Measurements from ENCODE around the gene FJX1. TPM values are rescaled to one million over a fixed set of nuclear protein-coding genes. Genes with fewer than 3 reads are reported as not detected.
"Not testable (repeated sequence)": the region's sequence is repeated elsewhere in the genome, so short reads cannot be mapped to it uniquely, and the experiment has no call there.

The FJX1 gene
- polyA plus RNA-seq, 1 donor from 2014 or later: not detected

DNA sequence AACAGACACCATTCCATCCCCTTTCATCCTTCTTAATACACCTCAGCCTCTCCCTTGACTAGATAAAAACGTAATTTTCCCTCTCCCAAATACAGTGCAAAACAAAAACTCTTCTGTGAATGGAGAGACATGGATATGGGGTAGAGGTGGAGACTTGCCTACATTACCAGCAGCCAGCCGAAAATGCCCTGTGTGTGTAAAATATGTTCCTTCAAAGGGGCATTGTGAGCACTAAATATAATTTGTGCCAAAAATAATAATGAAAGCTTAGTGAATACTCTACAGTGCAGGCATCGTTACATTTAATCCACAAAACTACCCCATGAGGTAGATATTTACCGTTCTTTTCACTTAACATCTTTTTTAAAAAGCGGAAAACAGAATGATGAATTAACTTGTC, 43.3 kb downstream of the FJX1 start:
- peaks cover 33 to 41% (median 40%) of the 10 kb centered on the region in 3 donors for H3K4me1 Mint-ChIP-seq
- H3K36me3 Mint-ChIP-seq: peaks cover 11% of the 10 kb centered on the region
- peaks cover 8% of the 10 kb centered on the region for H3K27me3 Mint-ChIP-seq
- H3K27ac Mint-ChIP-seq: peak overlapping the region; percentile 93 to 99 (median 97)
- peak overlapping the region; percentile 95 to 100 (median 98) for H3K4me3 Mint-ChIP-seq
- H3K9me3 Mint-ChIP-seq: peaks cover 2 to 24% (median 16%) of the 10 kb centered on the region in 3 donors

DNA sequence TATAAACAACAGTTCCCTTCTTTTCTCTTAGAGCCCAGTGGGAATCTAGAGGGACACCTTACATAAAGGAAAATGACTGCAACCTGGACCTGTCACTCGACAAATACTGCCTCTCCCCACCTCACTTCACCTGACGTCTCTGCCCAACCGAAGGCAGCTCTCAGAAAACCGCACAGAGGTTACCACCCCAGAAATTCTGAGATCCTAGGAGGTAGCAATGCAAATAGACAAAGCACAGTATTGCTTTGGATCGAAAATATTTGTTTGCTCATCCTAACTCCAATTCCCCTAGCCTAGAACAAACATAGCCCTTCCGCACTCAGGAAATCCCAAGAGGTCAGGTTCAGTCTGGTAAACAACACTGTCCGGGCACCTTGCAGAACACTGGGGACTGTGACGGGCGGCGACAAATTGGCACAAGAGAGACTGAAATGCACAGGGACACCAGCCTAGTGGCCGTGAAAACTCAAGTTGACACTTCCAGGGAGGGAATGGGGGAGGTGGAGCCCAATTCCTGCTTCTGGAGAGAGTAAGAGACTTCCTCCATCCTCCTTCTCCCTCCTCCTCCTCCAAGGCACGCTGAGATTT, 43.9 kb downstream of the FJX1 start:
- H3K36me3 Mint-ChIP-seq: peaks cover 13% of the 10 kb centered on the region
- H3K4me1 Mint-ChIP-seq: peaks cover 33 to 42% (median 41%) of the 10 kb centered on the region in 3 donors
- peaks cover 4 to 24% (median 16%) of the 10 kb centered on the region in 3 donors for H3K9me3 Mint-ChIP-seq
- H3K27me3 Mint-ChIP-seq: peaks cover 4% of the 10 kb centered on the region
- H3K4me3 Mint-ChIP-seq: peak overlapping the region; percentile 95 to 100 (median 98)
- H3K27ac Mint-ChIP-seq: peak overlapping the region; percentile 93 to 99 (median 97)

DNA sequence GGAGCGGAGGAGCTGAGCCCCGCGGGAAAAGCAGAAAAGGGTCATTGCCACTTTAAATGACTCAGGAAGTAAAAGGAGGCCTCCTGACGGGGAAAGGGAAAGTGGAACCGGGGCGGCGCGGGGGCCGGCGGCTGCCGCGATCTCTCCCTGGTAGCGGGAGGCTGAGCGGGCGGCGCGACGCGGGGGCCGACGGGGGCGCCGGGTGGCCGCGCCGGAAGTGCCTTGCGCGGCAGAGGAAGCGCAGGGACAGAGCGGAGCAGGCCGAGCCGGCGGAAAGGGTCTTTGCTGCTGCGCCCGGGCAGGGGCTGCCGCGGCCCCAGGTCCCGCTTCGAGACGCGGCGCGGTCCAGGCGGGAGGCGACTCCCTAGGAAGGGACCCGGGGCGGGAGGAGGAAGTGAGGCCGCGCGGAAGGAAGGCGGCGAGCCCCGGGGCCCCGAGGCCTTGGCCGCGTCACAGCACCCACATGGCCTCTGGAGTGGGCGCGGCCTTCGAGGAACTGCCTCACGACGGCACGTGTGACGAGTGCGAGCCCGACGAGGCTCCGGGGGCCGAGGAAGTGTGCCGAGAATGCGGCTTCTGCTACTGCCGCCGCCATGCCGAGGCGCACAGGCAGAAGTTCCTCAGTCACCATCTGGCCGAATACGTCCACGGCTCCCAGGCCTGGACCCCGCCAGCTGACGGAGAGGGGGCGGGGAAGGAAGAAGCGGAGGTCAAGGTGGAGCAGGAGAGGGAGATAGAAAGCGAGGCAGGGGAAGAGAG, 44.6 kb downstream of the FJX1 start, which contains the start of gene TRIM44:
TSS of gene TRIM44 (plus strand) at position 127 of the 759 bp plus-strand sequence. CDS start at position 464, 337 bp downstream.
- peaks cover 4 to 26% (median 16%) of the 10 kb centered on the region in 3 donors for H3K9me3 Mint-ChIP-seq
- peaks cover 15% of the 10 kb centered on the region for H3K36me3 Mint-ChIP-seq
- H3K27ac Mint-ChIP-seq: peak within 1 kb of the TSS; percentile 93 to 99 (median 97)
- H3K27me3 Mint-ChIP-seq: peaks cover 4% of the 10 kb centered on the region
- peak within 1 kb of the TSS; percentile 95 to 100 (median 98) for H3K4me3 Mint-ChIP-seq
- peaks cover 33 to 44% (median 43%) of the 10 kb centered on the region in 3 donors for H3K4me1 Mint-ChIP-seq

DNA sequence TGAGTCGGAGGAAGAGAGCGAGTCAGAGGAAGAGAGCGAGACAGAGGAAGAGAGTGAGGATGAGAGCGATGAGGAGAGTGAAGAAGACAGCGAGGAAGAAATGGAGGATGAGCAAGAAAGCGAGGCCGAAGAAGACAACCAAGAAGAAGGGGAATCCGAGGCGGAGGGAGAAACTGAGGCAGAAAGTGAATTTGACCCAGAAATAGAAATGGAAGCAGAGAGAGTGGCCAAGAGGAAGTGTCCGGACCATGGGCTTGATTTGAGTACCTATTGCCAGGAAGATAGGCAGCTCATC, 45.1 kb downstream of the FJX1 start:
- H3K36me3 Mint-ChIP-seq: peaks cover 17% of the 10 kb centered on the region
- H3K4me3 Mint-ChIP-seq: peak overlapping the region; percentile 95 to 100 (median 98)
- H3K4me1 Mint-ChIP-seq: peaks cover 33 to 46% (median 43%) of the 10 kb centered on the region in 3 donors
- peaks cover 4 to 32% (median 16%) of the 10 kb centered on the region in 3 donors for H3K9me3 Mint-ChIP-seq
- peak overlapping the region; percentile 93 to 99 (median 97) for H3K27ac Mint-ChIP-seq
- H3K27me3 Mint-ChIP-seq: peaks cover 1% of the 10 kb centered on the region

DNA sequence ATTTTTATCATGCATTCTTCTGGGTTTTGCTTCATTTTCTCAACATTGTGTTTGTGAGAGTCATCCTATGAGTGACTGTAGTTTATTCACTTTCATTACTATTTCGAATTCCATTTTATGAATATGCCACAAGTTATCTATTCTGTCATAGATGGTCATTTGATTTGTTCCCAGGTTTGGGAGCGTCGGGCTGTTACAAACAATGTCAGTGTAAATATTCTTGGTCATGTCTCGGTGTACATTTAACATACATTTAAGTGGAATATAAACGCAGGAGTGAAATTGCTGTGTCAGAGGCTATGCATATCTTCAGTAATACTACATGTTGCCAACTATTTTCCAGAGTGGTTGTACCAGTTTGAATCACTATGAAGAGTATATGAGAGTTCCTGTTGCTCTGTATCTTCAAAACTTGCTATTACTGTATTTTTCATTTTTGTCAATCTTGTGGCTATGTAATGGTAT, 46.7 kb downstream of the FJX1 start:
- Mint-ChIP-seq H3K9me3 (peaks cover 4 to 32% (median 16%) of the 10 kb centered on the region in 3 donors), H3K4me3 (peak overlapping the region in 3 of 4 donors; percentile 82 to 95 (median 90)), H3K27ac (peak overlapping the region in 1 of 3 donors; percentile 93), H3K36me3 (peaks cover 19% of the 10 kb centered on the region), H3K4me1 (peaks cover 39 to 48% (median 47%) of the 10 kb centered on the region in 3 donors), H3K27me3 (no peaks in the 10 kb centered on the region)

DNA sequence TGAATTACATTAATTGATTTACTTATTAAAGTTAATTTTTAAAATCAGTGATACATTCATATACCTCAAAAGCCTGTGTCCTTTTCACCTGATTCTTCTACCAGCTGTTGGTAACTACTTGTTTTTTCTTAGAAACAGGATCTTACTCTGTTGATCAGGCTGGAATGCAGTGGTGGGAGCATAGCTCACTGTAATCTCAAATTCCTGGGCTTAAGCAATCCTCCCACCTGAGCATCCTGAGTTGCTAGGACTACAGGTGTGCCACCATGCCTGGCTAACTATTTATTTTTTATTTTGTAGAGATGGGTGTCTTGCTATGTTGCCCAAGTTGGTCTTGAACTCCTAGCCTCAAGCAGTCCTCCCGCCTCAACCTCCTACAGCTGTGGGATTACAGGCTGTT, 49.0 kb downstream of the FJX1 start:
- H3K27ac Mint-ChIP-seq: no peak overlapping the region
- H3K27me3 Mint-ChIP-seq: no peaks in the 10 kb centered on the region
- peaks cover 20% of the 10 kb centered on the region for H3K36me3 Mint-ChIP-seq
- H3K4me1 Mint-ChIP-seq: peaks cover 45 to 54% (median 54%) of the 10 kb centered on the region in 3 donors
- peak overlapping the region in 1 of 4 donors; percentile 52 for H3K4me3 Mint-ChIP-seq
- H3K9me3 Mint-ChIP-seq: peaks cover 4 to 32% (median 16%) of the 10 kb centered on the region in 3 donors

DNA sequence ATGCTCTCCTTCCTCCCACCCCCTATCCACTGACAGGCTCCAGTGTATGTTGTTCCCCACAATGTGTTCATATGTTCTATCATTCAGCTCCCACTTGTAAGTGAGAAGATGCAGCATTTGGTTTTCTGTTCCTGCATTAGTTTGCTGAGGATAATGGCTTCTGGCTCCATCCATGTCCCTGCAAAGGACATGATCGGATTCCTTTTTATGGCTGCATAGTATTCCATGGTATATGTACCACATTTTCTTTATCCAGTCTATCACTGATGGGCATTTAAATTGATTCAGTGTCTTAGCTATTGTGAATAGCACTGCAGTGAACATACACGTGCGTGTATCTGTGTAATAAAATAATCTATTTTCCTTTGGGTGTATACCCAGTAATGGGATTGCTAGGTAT, 50.1 kb downstream of the FJX1 start:
- peaks cover 20% of the 10 kb centered on the region for H3K36me3 Mint-ChIP-seq
- peaks cover 4 to 32% (median 12%) of the 10 kb centered on the region in 3 donors for H3K9me3 Mint-ChIP-seq
- H3K4me3 Mint-ChIP-seq: not testable (repeated sequence)

More for the DNA sequence above, 50.1 kb downstream of the FJX1 start:
- H3K27me3 Mint-ChIP-seq, H3K27ac Mint-ChIP-seq: not testable (repeated sequence)
- peaks cover 44 to 57% (median 56%) of the 10 kb centered on the region in 3 donors for H3K4me1 Mint-ChIP-seq

Other genes with a start within 250 kb of the FJX1 start
- gene SLC1A2, start 198.9 kb upstream of the FJX1 start, polyA plus RNA-seq: not detected
- not detected for gene PAMR1, start 92.8 kb upstream of the FJX1 start, polyA plus RNA-seq
- 42.0 TPM for gene TRIM44, start 44.3 kb downstream of the FJX1 start, polyA plus RNA-seq